GM12801 (cell line): ENCODE data around the gene GPC3.

Experiments used
- TF ChIP-seq, protein P1 (sequence below): IDR thresholded peaks from one replicate; pipeline ENCODE4 v1.5.1; 2011; ENCODE audit warnings: control low read depth; ENCODE audit not compliant: insufficient read length; ENCODE audit errors: extremely low read depth

The GPC3 gene

DNA sequence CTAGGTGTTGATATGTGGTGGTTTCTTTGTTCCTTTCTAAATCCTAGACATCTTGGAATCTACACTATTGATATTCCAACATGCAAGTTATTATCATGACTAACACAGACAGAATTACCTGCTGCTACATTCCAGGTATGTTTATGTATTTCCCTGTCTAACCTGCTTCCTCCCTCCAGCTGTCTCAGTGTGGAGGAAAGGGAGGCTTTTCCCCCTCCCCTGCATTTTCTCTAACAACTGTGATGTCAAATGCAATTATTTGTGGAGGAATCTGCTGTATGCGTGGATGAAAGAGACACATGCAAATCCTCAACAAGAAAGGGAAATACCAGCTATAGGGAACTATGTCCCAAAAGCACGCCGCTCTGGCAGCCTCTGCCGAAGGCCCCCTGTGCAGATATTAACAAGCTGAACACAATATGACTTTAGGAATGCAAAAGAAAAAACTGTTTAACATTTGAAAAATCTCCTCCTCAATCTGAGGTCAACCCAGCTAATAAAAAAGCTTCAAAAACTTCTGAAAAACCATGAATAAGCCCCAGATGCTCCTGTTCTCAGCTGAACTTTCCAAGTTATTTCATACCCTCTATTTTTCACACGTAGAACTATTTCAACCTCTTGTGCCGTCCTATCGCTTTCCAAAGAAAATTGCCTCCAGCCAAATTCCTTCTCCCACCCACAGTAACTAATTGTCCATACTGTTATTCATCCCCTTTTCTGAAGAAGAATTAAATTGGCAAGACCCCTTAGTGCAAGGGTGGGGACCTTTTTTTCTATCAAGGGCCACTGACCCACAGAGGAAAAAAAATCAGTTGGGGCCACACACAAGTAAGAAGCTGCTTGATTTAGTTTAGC, 345.0 kb downstream of the GPC3 start:
- TF ChIP-seq, protein P1, sequence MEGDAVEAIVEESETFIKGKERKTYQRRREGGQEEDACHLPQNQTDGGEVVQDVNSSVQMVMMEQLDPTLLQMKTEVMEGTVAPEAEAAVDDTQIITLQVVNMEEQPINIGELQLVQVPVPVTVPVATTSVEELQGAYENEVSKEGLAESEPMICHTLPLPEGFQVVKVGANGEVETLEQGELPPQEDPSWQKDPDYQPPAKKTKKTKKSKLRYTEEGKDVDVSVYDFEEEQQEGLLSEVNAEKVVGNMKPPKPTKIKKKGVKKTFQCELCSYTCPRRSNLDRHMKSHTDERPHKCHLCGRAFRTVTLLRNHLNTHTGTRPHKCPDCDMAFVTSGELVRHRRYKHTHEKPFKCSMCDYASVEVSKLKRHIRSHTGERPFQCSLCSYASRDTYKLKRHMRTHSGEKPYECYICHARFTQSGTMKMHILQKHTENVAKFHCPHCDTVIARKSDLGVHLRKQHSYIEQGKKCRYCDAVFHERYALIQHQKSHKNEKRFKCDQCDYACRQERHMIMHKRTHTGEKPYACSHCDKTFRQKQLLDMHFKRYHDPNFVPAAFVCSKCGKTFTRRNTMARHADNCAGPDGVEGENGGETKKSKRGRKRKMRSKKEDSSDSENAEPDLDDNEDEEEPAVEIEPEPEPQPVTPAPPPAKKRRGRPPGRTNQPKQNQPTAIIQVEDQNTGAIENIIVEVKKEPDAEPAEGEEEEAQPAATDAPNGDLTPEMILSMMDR = no peak

GRCh38 chrX:133639726-133640125, 345.7 kb downstream of the GPC3 start:
- TF ChIP-seq, protein P1 = no peak

- TF ChIP-seq, protein P1 = no peak
Observed at GRCh38 chrX:133638285-133638684, 347.1 kb downstream of the GPC3 start.

GRCh38 chrX:133637765-133638164, 347.6 kb downstream of the GPC3 start:
- TF ChIP-seq, protein P1 = no peak

DNA sequence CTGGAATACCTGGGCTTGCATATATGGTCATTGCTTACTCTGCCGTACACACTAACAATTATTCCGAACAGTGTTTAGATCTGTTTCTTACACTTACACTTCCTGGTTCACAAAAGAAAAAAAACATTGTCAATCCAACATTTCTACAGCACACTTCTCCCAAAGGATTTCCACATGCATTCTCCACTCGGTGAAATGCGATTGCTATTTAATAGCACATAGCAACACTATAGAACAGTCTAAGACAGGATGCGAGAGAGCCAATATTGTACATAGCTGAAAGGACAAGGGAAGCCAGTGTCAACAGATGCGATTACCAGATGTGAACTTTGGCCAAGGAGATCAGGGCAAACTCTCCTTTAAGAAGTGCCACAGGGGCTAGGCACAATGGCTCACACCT, 349.4 kb downstream of the GPC3 start:
- TF ChIP-seq, protein P1 = no peak

DNA sequence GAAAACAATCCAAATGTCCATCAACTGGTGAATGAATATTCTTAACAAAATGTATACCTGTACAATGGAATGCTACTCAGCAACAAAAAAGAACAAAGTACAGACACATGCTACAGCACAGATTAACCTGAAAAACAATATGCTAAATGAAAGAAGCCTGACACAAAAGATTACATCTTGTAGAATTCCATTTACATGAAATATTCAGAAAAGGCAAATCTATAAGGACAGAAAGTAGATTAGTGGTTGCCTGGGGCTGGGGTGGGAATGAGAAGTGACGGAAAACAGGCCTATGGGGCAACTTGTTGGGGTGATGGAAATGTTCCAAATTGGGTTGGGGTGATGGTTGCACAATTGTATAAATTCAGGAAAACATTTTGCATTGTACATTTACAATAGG, 351.0 kb downstream of the GPC3 start:
- TF ChIP-seq, protein P1 = no peak

- TF ChIP-seq, protein P1 = no peak
Observed at GRCh38 chrX:133633950-133634349, 351.4 kb downstream of the GPC3 start.

GRCh38 chrX:133633162-133633561, 352.2 kb downstream of the GPC3 start:
- TF ChIP-seq, protein P1 = no peak
